ENCODE results near the gene ANKRD49. TPM values are rescaled to one million over a fixed set of nuclear protein-coding genes. Genes with fewer than 3 reads are reported as not detected.

Gene ANKRD49
- total and polyA plus RNA-seq, 2 donors from 2014 or later, result 12.7 to 17.1 TPM

DNA sequence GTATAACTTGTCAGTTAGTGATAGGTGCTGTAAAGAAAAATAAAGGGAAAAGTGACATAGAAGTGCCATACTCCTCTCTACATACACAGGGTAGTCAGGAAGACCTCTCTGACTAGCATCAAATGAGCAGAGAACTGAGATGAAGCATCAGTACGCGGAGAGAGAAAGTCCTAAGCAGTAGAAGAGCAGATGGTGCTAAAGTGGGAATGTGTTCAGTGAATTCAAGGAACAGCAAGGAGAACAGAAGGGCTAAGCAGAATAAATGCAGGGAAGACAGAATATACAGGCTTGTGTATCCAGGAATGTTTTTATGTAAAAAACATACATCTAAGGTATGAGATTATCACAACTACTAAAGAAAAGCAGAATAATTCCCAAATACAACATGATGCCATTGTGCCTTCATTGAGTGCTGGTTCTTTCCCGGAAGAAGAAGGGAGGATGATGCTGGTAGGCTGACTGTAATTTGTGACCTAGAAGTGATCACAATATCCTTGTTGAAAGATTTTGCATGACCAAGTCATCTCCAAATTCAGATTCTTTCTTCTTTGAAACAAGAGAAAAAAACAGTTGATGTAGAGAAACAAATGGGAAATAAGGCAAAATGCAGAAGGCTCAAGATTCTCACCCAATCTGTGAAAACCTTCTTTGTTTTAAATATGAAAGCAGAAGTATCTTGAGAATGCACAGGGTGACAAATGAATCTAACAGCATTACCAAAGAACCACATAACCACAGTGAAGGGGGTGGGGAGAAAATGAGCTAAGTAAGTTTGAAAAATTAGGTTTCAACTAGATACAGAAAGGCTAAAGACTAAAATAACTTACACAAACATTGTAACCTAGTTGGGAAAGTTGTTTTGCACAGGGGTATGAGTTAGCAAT is 20.6 kb upstream of the ANKRD49 start:
- TF ChIP-seq, protein P1, sequence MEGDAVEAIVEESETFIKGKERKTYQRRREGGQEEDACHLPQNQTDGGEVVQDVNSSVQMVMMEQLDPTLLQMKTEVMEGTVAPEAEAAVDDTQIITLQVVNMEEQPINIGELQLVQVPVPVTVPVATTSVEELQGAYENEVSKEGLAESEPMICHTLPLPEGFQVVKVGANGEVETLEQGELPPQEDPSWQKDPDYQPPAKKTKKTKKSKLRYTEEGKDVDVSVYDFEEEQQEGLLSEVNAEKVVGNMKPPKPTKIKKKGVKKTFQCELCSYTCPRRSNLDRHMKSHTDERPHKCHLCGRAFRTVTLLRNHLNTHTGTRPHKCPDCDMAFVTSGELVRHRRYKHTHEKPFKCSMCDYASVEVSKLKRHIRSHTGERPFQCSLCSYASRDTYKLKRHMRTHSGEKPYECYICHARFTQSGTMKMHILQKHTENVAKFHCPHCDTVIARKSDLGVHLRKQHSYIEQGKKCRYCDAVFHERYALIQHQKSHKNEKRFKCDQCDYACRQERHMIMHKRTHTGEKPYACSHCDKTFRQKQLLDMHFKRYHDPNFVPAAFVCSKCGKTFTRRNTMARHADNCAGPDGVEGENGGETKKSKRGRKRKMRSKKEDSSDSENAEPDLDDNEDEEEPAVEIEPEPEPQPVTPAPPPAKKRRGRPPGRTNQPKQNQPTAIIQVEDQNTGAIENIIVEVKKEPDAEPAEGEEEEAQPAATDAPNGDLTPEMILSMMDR (IDR thresholded peaks at IDR 0.05; ENCODE audit: borderline replicate concordance, extremely low read depth, insufficient read depth), result no peak

DNA sequence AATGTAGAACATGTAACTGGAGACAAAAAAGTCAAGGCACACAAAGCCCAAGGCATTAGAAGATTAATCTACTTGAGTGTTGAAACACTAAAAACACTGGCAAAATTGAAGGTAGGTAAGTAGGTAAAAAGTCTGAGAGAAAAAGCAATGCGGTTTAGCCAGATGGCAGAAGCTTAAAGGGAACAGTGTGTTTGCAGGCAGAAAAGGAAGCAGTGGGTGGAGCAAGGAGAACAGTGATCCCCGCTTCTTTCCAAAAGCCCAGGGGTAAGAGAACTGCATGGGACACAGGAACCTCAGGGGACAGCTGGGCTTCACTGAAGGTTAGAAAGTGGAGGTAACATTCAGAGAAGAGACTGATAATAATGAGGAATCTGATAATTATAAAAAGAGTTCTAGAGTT is 16.2 kb upstream of the ANKRD49 start:
- DNase-seq, result no peak
- intact Hi-C loops (cut with DNase I), result no loop called here
- TF ChIP-seq, protein P1 (IDR thresholded peaks at IDR 0.05; ENCODE audit: borderline replicate concordance, extremely low read depth, insufficient read depth), result no peak
- FAIRE-seq, result no peak
- Histone ChIP-seq H3K27me3 (ENCODE audit: control insufficient read depth, insufficient read depth, low read length) (no peaks in the 10 kb centered on the region), H3K36me3 (ENCODE audit: control insufficient read depth in 2 of 3, insufficient read depth in 3 of 3, low read length in 3 of 3) (peaks cover 3 to 23% (median 8%) of the 10 kb centered on the region in 3 donors), H3K9ac (ENCODE audit: low read length in 3 of 3) (no peak overlapping the region), H3K4me1 (ENCODE audit: control insufficient read depth in 2 of 3, insufficient read depth in 2 of 3, low read depth in 1 of 3, low read length in 3 of 3) (no peaks in the 10 kb centered on the region), H3K4me3 (ENCODE audit: low read length in 3 of 3) (no peak overlapping the region), H3K9me3 (ENCODE audit: control insufficient read depth in 2 of 3, insufficient read depth in 1 of 3, low read length in 3 of 3) (no peaks in the 10 kb centered on the region), H3K27ac (ENCODE audit: low read depth in 2 of 2, low read length in 2 of 2) (no peak overlapping the region)

More for the DNA sequence above, 20.6 kb upstream of the ANKRD49 start:
- Histone ChIP-seq H3K27ac (ENCODE audit: low read depth in 2 of 2, low read length in 2 of 2) (no peak overlapping the region), H3K9me3 (ENCODE audit: control insufficient read depth in 2 of 3, insufficient read depth in 1 of 3, low read length in 3 of 3) (no peaks in the 10 kb centered on the region), H3K4me1 (ENCODE audit: control insufficient read depth in 2 of 3, insufficient read depth in 2 of 3, low read depth in 1 of 3, low read length in 3 of 3) (no peaks in the 10 kb centered on the region), H3K4me3 (ENCODE audit: low read length in 3 of 3) (no peak overlapping the region), H3K9ac (ENCODE audit: low read length in 3 of 3) (no peak overlapping the region), H3K36me3 (ENCODE audit: control insufficient read depth in 2 of 3, insufficient read depth in 3 of 3, low read length in 3 of 3) (peaks cover 3 to 18% (median 5%) of the 10 kb centered on the region in 3 donors), H3K27me3 (ENCODE audit: control insufficient read depth, insufficient read depth, low read length) (no peaks in the 10 kb centered on the region)
- DNase-seq (no peak), FAIRE-seq (no peak)
- intact Hi-C loops (cut with DNase I), result no loop called here

DNA sequence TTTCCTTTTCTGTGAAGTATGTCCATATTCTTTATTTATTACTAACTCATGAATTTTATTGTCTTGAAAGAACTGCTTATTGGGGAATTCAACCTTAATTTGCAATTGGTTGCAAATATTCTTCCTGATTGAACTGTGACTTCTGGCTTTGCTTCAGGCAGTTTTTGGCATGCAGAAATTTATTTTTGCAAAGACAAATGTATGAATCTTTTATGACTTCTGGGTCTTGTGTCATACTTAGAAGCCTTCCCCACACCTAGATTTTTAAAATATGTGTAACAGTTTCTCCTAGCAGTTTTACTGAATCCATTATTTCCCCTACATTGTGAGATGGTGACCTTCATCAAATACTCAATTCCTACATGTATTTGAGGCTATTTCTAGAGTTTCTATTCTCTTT is 12.4 kb upstream of the ANKRD49 start:
- Histone ChIP-seq H3K4me3 (ENCODE audit: low read length in 3 of 3) (no peak overlapping the region), H3K27me3 (ENCODE audit: control insufficient read depth, insufficient read depth, low read length) (no peaks in the 10 kb centered on the region), H3K4me1 (ENCODE audit: control insufficient read depth in 2 of 3, insufficient read depth in 2 of 3, low read depth in 1 of 3, low read length in 3 of 3) (no peaks in the 10 kb centered on the region), H3K9me3 (ENCODE audit: control insufficient read depth in 2 of 3, insufficient read depth in 1 of 3, low read length in 3 of 3) (no peaks in the 10 kb centered on the region), H3K27ac (ENCODE audit: low read depth in 2 of 2, low read length in 2 of 2) (no peak overlapping the region), H3K36me3 (ENCODE audit: control insufficient read depth in 2 of 3, insufficient read depth in 3 of 3, low read length in 3 of 3) (peaks cover 3 to 12% (median 12%) of the 10 kb centered on the region in 3 donors), H3K9ac (ENCODE audit: low read length in 3 of 3) (no peak overlapping the region)
- no peak for FAIRE-seq
- no peak for DNase-seq
- intact Hi-C loops (cut with DNase I), result no loop called here
- TF ChIP-seq, protein P1 (IDR thresholded peaks at IDR 0.05; ENCODE audit: borderline replicate concordance, extremely low read depth, insufficient read depth), result no peak

Measured in kidney (tissue), 14 donors.